ENCODE data around the gene TSC22D3.

DNA sequence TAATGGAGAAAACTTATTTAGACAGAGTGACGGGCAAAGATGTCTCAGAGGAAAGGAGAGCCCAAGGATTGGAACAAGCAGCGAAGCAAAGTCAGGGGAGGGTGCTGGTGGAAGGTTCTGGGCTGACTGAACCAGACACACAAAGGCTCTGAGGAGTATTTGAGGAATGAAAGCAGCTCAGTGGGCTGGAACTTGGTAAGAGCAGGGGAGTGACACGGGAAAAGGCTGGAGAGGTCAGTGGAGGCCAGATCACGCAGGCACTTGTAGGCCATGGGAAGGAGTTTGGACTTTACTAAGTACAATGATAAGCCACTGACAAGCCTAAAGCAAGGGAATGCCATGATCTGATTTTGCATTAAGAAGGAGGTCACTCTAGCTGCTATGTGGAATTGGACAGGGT, 71.4 kb downstream of the TSC22D3 start:
- TF ChIP-seq, protein P1, sequence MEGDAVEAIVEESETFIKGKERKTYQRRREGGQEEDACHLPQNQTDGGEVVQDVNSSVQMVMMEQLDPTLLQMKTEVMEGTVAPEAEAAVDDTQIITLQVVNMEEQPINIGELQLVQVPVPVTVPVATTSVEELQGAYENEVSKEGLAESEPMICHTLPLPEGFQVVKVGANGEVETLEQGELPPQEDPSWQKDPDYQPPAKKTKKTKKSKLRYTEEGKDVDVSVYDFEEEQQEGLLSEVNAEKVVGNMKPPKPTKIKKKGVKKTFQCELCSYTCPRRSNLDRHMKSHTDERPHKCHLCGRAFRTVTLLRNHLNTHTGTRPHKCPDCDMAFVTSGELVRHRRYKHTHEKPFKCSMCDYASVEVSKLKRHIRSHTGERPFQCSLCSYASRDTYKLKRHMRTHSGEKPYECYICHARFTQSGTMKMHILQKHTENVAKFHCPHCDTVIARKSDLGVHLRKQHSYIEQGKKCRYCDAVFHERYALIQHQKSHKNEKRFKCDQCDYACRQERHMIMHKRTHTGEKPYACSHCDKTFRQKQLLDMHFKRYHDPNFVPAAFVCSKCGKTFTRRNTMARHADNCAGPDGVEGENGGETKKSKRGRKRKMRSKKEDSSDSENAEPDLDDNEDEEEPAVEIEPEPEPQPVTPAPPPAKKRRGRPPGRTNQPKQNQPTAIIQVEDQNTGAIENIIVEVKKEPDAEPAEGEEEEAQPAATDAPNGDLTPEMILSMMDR (IDR thresholded peaks at IDR 0.05) = no peak
- TF ChIP-seq POLR2A (IDR thresholded peaks at IDR 0.05) = no peak

Data from tibial nerve (tissue), 3 donors.